A673 (cell line): Measurements from ENCODE around the gene AVPR2. TPM values are rescaled to one million over a fixed set of nuclear protein-coding genes. Genes with fewer than 3 reads are reported as not detected.

ENCODE experiments used
- BruUV-seq: library from RNA; stranded (reverse); fragments of 400-500 nt; replicated peaks from 2 replicates; lab custom pipeline; 2021; lab: Mats Ljungman, UMichigan
- CTCF ChIA-PET: fragments of 300-600 bp; sonication (Branson Sonifier 250); formaldehyde crosslinking; loops from one replicate; lab custom pipeline; 2022; ENCODE audit warnings: antibody characterized with exemption; lab: Charles Lee
- POLR2A ChIA-PET: fragments of 300-600 bp; sonication (Branson Sonifier 250); formaldehyde crosslinking; loops from one replicate; lab custom pipeline; 2022; ENCODE audit warnings: antibody characterized with exemption; ENCODE audit not compliant: low non-redundant PET; lab: Charles Lee
- DNase-seq: peaks from one replicate; pipeline ENCODE4 v3.0.0-alpha.2; 2015; ENCODE audit warnings: low spot score
- H3K27ac ChIP-seq: fragments of 200-600 bp; sonication (generic); 2 replicates; pipeline ENCODE4 v1.5.1; 2016; ENCODE audit warnings: mixed run types, low read depth, mild to moderate bottlenecking, mixed read lengths, antibody characterized with exemption, low read length; ENCODE audit not compliant: poor library complexity, severe bottlenecking
- H3K27me3 ChIP-seq: fragments of 200-600 bp; sonication (generic); replicated peaks from 2 replicates; pipeline ENCODE4 v1.6.1; 2017; ENCODE audit warnings: mixed run types, low read depth, mild to moderate bottlenecking, mixed read lengths, antibody characterized with exemption, low read length; ENCODE audit not compliant: insufficient read depth, poor library complexity
- H3K36me3 ChIP-seq: fragments of 200-600 bp; sonication (generic); 2 replicates; pipeline ENCODE4 v1.6.1; 2016; ENCODE audit warnings: mixed run types, mild to moderate bottlenecking, mixed read lengths, antibody characterized with exemption, low read length; ENCODE audit not compliant: insufficient read depth, poor library complexity, severe bottlenecking
- H3K4me1 ChIP-seq: fragments of 200-600 bp; sonication (generic); 2 replicates; pipeline ENCODE4 v1.6.1; 2017; ENCODE audit warnings: mixed run types, mild to moderate bottlenecking, mixed read lengths, antibody characterized with exemption, low read length; ENCODE audit not compliant: insufficient read depth, poor library complexity, severe bottlenecking
- H3K4me3 ChIP-seq: fragments of 200-600 bp; sonication (generic); 2 replicates; pipeline ENCODE4 v1.5.1; 2016; ENCODE audit warnings: low read depth, mixed run types, mild to moderate bottlenecking, mixed read lengths, low read length; ENCODE audit not compliant: poor library complexity, severe bottlenecking
- H3K9me3 ChIP-seq: fragments of 200-600 bp; sonication (generic); 2 replicates; pipeline ENCODE4 v1.6.1; 2016; ENCODE audit warnings: mixed run types, low read depth, mild to moderate bottlenecking, mixed read lengths, antibody characterized with exemption, low read length; ENCODE audit not compliant: poor library complexity, severe bottlenecking
- EZH2 ChIP-seq: fragments of 200-600 bp; sonication (generic); IDR thresholded peaks from 2 replicates; pipeline ENCODE4 v1.6.1; 2017; ENCODE audit warnings: borderline replicate concordance, low read depth, mild to moderate bottlenecking, mixed read lengths, antibody characterized with exemption, low read length; ENCODE audit not compliant: poor library complexity, severe bottlenecking
- intact Hi-C: fragments of 100-400 bp; cut with micrococcal nuclease; formaldehyde crosslinking; loops from one replicate; pipeline ENCODE4 v1.10.0; 2022; ENCODE audit not compliant: unreplicated experiment
- total RNA-seq: library from RNA; stranded (reverse); gene quantifications from 2 replicates; pipeline ENCODE4 v1.2.3, GENCODE V29; 2021
- TF ChIP-seq, protein P1 (sequence below): fragments of 300-800, 200-600 bp; sonication (generic); conservative IDR thresholded peaks from 2 replicates; pipeline ENCODE4 v1.5.1; 2017; ENCODE audit warnings: low read depth, mild to moderate bottlenecking, antibody characterized with exemption, low read length, moderate library complexity, mixed read lengths

Gene AVPR2
- total RNA-seq, 1 experiment from 2014 or later = not detected

DNA sequence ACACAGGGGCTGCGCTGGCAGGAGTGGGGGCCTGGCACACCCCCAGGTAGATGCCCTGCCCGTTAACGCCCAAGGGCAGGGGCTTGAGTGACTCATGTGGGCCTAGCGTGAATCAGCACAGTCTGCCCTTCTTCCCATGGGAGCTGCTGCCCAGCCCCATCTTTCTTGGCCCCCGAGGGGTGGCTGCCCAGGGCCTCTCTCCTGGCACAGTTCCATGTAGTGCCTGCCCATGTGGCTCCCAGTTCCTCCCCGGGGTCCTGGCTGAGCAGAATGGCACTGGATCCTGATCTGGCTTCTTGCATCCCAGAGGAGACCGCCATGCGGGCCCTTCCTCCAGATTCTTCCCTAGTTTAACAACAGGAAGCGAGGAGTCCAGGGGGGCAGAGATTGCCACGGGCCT, 2.1 kb upstream of the AVPR2 start:
- BruUV-seq = no TSS peak
- CTCF ChIA-PET = no interaction called here

DNA sequence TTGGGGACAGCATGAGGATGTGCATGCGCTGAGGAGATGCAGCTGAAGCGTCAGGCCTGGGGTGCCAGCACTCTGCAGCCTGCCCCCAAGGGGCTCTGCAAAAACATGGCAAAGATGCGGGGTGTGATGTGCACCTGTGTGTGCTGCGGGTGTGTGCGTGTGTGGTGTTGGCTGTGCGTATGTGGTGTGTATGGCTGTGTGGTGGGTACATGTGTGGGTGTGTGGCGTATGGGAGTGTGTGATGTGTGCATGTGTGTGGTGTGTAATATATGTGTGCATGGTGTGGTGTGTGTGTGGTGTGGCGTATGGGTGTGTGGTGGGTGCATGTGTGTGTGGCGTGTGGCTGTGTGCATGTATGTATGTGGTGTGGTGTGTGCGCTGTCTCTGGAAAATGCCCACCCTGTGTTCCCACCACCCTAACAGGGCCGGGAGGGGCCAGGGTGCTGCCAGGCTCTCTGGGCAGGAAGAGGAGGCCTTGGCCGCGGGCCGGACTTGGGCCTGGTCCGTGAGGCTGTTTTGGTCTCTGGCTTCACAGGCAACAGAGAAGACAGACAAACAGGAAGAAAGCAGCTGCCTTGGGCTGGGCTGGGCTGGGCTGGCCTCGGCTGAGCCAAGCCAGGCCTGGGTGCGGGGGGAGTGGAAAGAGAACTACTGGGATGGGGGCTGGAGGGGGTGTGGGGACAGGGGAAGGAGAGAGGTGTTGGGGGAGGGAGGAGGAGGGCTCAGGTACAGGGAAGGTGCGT, 1.1 kb upstream of the AVPR2 start:
- ChIA-PET POLR2A (no interaction called here), CTCF (no interaction called here)
- BruUV-seq = no TSS peak
- Histone ChIP-seq H3K9me3 (no peaks in the 10 kb centered on the region), H3K4me3 (no peak overlapping the region), H3K36me3 (no peaks in the 10 kb centered on the region), H3K27ac (no peak overlapping the region), H3K27me3 (no peaks in the 10 kb centered on the region), H3K4me1 (no peaks in the 10 kb centered on the region)
- no peak for TF ChIP-seq EZH2
- TF ChIP-seq, protein P1, sequence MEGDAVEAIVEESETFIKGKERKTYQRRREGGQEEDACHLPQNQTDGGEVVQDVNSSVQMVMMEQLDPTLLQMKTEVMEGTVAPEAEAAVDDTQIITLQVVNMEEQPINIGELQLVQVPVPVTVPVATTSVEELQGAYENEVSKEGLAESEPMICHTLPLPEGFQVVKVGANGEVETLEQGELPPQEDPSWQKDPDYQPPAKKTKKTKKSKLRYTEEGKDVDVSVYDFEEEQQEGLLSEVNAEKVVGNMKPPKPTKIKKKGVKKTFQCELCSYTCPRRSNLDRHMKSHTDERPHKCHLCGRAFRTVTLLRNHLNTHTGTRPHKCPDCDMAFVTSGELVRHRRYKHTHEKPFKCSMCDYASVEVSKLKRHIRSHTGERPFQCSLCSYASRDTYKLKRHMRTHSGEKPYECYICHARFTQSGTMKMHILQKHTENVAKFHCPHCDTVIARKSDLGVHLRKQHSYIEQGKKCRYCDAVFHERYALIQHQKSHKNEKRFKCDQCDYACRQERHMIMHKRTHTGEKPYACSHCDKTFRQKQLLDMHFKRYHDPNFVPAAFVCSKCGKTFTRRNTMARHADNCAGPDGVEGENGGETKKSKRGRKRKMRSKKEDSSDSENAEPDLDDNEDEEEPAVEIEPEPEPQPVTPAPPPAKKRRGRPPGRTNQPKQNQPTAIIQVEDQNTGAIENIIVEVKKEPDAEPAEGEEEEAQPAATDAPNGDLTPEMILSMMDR = no peak
- intact Hi-C loops = no loop called here
- DNase-seq = no peak

More for the DNA sequence above, 2.1 kb upstream of the AVPR2 start:
- DNase-seq = no peak
- TF ChIP-seq EZH2 = no peak
- Histone ChIP-seq H3K27me3 (no peaks in the 10 kb centered on the region), H3K4me1 (no peaks in the 10 kb centered on the region), H3K27ac (no peak overlapping the region), H3K4me3 (no peak overlapping the region), H3K36me3 (no peaks in the 10 kb centered on the region), H3K9me3 (no peaks in the 10 kb centered on the region)
- intact Hi-C loops = no loop called here
- POLR2A ChIA-PET = no interaction called here

DNA sequence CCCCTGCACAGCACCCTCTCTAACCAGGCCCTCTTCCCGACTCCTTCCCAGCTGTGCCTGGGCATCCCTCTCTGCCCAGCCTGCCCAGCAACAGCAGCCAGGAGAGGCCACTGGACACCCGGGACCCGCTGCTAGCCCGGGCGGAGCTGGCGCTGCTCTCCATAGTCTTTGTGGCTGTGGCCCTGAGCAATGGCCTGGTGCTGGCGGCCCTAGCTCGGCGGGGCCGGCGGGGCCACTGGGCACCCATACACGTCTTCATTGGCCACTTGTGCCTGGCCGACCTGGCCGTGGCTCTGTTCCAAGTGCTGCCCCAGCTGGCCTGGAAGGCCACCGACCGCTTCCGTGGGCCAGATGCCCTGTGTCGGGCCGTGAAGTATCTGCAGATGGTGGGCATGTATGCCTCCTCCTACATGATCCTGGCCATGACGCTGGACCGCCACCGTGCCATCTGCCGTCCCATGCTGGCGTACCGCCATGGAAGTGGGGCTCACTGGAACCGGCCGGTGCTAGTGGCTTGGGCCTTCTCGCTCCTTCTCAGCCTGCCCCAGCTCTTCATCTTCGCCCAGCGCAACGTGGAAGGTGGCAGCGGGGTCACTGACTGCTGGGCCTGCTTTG, 1.1 kb downstream of the AVPR2 start:
- no TSS peak for BruUV-seq
- TF ChIP-seq, protein P1 = no peak
- no peak for TF ChIP-seq EZH2
- Histone ChIP-seq H3K36me3 (no peaks in the 10 kb centered on the region), H3K27me3 (no peaks in the 10 kb centered on the region), H3K27ac (no peak overlapping the region), H3K4me1 (no peaks in the 10 kb centered on the region), H3K4me3 (no peak overlapping the region), H3K9me3 (no peaks in the 10 kb centered on the region)
- POLR2A ChIA-PET = no interaction called here
- CTCF ChIA-PET = no interaction called here
- DNase-seq = no peak
- intact Hi-C loops = no loop called here
